Measurements from ENCODE around the gene UNC13A.

GRCh38 chr19:17562561-17562960 is 125.6 kb downstream of the UNC13A start:
- TF ChIP-seq CTCF (IDR thresholded peaks at IDR 0.05) (no peak), POLR2A (IDR thresholded peaks at IDR 0.05) (no peak)

All from prostate gland (tissue), 2 donors.